GM19099 (cell line): Measurements from ENCODE around the gene SLC9A9.

Experiments used
- POLR2A ChIP-seq: IDR thresholded peaks from 3 replicates; pipeline ENCODE4 v1.6.1; 2011; ENCODE audit warnings: low read depth; ENCODE audit not compliant: insufficient read length; ENCODE audit errors: extremely low read depth

Gene SLC9A9

DNA sequence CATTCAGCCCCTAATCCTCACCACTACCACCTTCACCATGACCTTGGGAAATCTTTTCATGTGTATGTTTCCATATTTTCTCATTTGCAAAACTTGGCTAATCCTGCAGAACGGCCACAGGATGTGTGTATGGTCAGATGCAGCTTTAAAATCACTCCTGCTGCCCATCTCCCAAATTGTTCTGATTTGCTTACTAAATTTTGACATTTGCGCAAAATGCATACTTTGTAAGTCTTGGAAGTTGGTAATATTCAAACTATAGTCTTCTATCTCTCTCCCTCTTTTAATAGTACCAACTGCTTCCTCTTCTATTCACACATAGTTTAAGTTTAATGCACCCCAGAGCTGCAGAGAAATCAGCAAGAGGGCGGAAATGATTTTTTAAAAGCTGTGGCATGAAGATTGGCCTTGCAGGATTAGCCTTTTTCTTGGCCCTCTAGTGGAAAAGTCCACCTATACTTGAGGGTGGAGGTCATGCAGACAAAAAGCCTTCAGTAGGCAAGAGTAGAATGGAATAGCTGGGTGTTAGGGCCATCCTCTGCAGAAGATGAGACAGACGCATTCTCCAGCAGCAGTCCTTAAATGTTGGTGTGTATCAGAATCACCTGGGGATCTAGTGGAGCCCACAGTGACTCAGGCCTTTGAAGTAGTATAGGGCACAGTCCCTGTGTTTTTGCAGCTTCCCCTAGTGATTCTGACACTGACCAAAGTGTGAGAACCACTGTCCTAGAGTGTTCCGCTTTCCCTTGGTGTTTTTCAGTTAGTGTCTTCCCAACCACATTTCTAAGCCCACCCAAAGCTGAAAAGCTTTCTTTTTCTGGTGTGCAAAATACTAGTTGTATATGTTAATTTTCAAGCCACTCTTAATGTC is 547.0 kb downstream of the SLC9A9 start:
- TF ChIP-seq POLR2A: no peak

DNA sequence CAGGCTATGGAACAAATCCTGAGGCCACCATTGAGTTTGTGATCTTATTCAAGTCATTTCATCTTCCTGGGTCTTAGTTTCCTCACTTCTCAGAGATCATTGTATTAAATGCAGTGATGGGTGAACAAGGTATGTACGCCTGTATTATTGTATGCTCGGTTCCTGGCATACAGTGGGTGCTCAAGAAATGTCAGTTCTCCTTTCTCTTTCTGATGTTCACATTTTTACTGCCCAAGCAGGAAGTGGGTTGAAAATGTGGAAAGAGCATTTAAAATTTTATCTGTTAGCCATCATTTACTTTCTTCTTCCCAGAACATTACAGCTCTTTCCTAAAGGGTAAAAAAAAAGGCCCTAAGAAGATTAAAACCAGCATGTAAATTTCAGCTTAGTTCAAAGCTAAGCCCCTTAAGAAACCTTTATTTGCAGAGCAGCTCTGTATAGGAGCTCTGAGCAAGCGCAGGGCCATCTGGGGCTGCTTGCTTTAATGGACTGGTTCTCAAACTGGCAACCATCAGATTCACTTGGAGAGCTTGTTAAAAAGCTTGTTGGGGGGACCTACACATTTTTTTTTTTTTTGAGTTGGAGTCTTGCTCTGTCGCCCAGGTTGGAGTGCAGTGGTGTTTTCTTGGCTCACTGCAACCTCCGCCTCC is 549.3 kb downstream of the SLC9A9 start:
- no peak for TF ChIP-seq POLR2A

DNA sequence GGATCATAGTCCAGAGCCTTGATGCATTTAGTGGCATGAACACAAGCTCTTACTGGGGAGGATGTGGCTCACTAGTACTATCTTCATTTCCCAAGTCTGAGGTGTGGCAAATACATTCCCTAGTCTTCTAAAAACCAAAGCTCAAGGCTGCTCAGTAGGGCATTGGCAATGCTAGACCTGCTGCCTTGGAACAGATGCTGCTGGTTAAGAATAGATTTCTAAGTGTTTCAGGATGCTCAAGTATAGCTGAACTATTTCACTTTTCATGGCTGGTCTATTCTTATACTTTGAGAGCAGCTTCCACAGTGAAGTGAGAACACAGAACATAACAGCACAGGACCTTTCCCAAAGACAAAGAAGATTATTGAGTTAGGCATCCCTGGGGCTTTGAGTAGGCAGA is 549.9 kb downstream of the SLC9A9 start:
- TF ChIP-seq POLR2A: no peak

DNA sequence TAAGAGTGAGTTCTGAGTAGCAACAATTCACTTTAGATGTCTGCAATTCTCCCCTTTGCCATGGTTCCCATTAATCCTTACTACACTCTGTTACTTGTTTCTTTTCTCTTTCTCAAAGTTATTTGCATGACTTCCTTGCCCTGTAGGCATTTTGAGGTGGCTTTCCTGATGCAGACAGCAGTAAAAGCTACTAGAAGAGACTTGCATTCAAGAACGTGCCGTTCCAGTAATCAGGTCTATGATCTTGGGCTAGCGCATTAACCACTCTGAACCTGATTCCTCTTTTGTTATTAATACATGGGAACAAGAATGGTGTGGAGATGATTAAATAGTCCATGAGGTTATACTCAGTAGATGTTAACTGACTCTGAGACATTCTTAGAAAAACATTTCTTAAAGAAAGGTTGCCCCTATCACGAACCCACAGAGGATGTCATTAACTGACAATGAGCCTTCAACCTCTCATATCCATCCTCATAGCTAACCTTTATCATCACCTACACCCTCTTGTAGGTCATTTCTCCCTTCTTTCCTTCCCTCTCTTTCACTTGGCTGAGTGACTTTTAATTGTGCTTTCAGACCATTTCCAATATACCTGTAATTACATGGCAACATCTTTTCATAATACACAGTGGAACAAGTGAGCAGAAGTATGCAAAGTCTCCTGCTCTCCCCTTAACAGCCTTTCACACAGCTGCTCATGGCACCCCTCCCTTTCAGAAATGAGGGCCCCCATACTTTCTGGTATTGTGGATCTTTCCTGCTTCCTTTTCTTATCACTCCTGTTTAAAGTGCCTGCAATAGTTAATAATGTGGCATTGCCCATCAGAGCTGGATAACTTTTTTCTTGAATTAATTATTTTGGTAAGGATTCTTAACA is 552.8 kb downstream of the SLC9A9 start:
- TF ChIP-seq POLR2A: no peak

DNA sequence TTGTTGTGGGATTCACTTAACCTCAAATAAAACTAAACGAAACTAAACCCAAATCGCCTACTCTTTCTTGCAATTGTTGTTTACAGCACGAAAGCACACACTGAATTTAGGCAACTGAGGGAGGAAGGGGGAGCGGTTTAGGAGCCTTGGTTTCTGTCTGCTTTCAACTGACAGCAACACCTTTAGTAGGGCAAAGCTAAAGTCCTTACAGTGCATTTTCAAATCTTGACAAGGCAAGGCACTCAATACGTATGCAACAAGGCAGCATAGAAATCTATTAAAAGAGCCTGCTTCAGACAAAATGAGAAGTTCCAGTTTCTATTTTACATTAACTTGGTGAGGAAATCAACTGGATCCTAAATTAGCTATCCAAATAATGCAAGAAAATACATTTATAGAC is 554.1 kb downstream of the SLC9A9 start:
- TF ChIP-seq POLR2A: no peak

DNA sequence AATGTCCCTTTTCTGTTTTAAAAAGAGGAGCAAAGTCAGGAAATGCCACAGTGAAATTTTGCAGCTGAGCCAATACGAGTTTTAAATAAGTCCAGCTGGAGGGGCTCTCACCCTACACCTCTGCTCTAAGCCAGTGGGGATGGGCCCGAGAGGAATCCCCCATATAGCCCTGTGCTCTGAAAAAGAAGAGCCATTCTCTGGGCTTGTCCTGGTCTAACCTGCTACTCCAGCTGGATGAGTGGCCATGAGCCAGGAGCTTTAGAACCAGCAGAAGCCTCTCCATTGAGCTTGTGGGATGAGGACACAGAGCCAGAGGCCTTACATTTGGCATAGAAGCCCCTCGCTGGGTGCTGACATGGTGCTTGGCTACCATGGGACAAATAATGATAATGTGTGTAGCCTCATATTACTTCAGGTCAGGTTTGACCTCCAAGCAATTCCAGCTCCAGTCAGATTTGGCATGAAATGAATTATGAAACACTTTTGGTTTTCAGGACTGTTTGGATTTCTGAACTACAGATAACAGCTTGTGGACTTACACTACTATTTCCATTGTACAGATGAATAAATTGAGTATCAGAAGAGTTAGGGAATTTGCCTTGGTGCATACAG is 556.3 kb downstream of the SLC9A9 start:
- TF ChIP-seq POLR2A: no peak

DNA sequence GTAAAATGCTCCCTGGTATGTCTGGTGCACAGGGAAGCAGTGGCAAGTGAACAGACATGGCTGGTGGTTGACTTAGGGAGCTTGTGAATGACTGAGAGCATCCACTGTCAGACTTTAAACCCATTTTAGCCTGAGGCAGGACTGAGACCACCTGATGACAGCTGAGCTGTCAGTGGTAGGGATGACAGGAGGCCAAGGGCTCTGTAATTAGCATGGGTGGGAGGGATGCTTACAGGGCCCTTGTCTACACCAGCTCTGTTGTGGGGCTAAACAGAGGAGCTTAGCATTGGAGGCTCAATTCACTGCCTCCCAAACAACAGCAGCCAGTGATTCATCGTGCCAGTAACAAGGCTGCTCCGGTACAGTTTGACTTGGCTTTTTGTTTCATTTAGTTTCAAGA is 559.3 kb downstream of the SLC9A9 start:
- TF ChIP-seq POLR2A: no peak

DNA sequence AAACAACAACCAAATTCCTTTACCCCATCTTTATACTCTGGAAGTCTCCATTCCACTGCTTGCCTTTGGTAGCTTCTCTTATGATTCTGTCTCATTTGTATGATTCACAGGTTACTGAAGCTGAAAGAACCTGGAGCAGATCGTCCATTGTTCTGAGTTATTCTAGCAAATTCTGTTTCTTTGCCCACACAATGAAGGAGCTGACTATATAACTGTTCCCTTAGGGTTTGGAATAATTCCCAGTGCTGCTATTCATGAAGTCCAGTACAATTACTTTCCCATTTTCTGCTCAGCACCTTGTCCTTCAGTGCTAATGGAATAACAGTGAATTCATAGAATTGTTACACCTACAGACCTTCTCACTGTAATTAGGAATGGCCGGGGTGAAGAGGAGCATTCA is 560.9 kb downstream of the SLC9A9 start:
- TF ChIP-seq POLR2A: no peak

DNA sequence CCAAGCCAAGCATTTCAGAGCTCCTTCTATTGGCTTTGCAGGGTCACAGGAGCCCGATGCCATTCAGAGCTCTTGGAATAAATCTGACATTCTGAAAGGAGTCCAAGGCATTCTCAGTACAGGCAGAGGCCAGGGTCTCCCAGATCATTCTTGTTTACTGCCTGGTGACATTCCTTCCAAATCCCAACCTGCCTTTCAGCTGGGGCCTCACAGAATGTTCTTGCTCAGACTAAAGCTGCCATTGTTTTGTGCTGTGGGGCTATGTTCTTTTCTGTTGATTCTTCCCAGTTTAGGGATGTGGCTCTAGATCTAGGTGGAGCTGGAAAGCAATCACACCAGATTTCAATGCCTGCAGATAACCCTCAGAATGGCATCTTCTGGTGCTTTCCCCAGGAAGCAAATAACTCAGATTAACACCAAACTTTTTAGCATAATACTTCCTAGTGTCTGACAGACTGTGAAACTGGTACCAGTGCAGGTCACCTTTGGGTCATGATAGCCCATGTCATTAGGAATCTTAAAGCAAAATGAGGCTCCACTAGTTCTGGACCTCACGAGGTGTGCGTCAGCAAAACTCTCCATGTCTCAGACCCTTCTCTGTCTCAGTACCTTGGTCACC is 561.8 kb downstream of the SLC9A9 start:
- TF ChIP-seq POLR2A: no peak

DNA sequence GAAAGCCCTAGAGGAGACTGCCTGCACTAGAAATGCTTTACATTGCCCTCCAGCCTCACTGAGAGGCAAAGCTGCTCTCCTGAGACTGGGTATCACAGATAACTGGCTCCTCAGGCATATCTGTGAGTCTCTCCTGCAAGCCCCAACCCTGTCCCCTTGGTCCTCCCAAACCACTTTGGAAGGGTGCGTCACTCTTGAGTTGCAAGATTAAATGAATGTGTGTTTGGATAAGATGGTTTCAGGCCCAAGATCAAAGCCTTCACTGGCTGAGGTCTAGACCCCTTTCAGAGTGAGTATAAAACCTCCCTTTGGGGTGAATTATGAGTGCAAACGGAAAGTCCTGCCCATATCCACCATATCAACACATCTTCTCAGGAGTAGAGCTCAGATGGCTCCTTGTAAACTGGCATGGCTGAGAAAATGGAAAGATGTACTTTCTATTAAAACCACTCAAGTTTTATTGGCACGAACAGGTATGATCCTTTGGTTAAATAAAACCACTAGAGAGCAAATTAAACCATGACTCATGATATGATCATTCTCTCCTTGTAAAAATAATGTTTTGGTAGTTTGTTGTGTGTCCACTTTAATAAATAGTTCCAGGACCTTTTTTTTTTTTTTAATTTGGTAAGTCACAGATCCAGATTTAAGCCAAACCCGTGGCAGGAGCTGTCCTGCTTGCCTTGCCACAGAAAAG is 564.7 kb downstream of the SLC9A9 start:
- no peak for TF ChIP-seq POLR2A

DNA sequence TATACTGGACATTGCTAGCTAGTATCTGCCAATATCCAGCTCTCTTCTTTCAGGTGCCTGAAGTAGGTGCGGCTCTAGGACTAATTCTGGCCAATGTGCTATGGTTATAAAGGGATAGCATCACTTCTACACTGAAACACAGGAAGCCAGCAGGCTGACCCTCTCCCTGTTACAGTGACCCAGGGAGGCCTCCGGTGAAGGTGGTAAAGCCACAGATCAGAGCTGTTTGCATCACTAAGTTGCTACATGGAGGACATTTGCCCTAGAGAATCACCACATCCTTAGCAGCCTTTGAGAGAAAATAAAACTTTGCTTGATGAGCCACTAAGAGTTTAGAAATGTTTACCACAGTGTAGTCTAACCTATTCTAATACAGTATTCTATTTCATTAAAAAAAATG is 567.3 kb downstream of the SLC9A9 start:
- TF ChIP-seq POLR2A: no peak

DNA sequence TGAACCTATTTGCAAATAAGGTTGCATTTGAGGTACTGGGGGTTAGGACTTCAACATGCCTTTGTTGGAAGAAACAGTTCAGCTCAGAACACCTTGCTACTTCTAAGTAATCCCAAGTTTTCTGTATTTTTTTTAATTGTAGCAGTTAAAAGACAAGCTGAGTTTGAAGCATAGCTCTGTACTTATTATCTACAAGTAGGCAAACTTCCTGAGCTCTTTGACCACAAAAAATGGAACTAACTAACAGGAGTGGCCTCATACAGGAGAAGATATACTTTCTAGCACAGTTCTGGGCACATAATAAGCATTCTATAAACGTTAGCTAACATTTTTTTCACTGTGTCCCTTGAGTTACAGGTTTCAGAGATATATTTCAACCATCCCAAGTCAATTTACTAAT is 569.5 kb downstream of the SLC9A9 start:
- no peak for TF ChIP-seq POLR2A

DNA sequence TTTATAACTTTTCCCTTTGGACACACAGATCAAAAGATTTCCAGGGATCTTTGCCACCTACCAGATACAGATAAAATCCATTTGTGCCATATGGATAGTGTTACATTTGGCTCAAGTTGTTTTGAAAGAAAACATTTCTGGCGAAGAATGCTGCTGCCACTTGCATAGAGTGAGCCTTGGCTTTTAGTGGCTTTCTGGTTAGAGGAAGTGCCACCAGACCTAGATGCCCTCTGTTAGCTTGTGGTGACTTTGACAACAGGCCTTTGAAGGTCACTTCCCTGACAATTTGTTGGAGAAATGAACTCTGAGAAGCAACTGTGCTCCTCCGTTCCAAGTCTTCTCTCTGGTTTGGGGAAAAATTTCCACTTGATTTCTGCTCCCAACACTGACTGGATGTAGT is 570.7 kb downstream of the SLC9A9 start:
- TF ChIP-seq POLR2A: no peak

DNA sequence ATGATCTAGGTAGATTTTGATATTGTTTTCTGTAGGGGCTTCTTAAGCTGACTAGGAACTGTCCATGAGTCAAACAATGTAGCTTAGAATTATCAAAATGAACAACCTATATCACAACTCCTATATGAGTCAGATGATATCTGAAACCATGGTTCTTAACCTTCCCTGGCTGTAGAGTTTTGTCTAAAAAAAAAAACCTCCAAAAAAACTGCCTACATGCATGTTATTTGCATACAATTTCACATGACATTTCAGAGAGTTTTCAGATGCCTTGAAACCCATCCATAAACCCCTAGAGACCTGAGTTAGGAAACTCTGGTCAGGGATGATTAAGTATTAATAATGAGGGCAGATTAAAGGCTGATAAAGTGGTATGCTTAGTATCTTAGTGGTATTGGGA is 571.7 kb downstream of the SLC9A9 start:
- no peak for TF ChIP-seq POLR2A

DNA sequence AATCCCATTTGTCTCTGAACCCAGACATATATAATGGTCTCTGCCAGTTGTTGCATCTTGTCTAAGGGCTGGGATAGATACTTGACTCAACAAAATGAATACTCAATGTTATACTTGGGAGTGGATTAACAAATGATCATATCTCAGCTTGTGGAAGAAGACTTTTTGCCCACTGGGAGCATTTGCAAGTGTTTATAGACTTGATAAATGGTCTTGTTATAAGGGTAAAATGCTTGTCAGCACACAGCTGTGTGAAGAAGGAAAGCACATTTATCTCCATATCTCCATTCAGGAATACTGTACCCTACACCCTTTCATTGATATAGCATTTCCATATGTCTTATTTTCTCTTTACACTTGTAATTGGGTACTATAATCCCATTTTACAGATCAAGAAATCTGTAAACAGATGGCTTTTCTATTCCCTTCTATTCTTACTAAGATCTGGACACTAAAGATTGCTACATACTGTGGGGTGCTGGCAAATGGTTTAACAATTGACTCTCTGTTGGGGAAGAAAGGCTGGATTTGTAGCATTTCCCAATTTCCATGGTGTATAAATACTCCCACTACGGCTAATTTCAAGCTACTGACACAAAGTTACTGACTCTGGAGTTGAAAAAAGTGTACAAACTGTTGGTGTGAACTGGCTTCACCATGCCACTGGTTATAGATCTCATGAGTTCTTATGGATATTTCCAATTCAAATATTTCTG is 574.1 kb downstream of the SLC9A9 start:
- no peak for TF ChIP-seq POLR2A
